Measurements from ENCODE around the gene TIMM8A.

Gene TIMM8A, protein sequence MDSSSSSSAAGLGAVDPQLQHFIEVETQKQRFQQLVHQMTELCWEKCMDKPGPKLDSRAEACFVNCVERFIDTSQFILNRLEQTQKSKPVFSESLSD

DNA sequence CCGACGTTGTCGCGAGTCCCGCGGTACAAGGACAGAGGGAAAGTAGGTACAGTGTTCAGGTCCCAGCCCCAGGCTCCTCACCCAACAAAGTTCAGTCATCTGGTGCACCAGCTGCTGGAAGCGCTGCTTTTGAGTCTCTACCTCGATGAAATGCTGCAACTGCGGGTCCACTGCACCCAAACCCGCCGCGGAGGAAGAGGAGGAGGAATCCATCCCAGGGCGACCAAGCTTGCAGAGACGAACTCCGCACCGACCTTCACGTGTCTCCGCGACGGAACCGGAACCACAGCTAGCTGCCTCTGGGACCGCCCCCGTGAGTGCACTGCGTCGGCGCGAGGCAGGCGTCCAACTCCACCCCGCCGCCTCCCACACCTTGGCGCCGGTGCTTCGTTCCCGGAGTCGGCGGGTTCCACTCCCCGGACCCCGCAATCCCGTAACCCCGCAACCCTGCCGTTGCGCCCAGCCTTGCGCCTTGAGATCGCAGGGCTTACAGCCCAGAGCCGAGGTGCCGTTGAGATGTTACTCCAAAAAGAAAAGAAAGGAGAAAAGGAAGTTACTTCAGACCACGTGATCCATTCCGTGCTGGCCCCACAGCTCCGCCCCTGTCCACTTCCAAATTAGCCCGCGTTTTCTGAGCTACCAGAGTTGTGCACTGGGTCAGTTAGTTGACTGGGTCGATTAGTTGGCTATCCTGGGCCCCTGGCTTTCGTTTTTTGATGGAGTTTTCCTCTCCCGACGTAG, at the start of gene TIMM8A:
TIMM8A (minus strand) TSS at position 291 of the 741 bp plus-strand sequence; CDS start at position 213, 78 bp downstream.
- DNase-seq (ENCODE audit: low read depth) = peak; percentile 70

DNA sequence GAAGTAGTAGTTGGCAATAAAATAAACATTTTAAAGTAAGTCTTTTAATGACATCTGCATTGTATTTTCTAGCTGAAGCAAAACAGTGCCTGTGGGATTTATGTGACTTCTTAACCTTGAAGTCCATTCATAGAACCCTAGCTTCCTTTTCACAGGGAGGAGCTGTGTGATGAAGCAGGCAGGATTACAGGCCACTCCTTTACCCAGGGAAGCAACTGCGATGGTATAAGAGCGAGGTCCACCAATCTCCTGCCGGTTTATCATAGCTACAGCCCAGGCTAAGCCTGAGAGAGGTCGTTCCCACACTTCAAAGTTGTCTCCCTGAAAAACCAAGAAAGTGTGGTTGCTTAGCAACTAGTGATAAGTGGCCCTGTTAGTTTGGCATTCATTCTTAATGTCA, 49.2 kb upstream of the TIMM8A start:
- DNase-seq (ENCODE audit: low read depth) = no peak

DNA sequence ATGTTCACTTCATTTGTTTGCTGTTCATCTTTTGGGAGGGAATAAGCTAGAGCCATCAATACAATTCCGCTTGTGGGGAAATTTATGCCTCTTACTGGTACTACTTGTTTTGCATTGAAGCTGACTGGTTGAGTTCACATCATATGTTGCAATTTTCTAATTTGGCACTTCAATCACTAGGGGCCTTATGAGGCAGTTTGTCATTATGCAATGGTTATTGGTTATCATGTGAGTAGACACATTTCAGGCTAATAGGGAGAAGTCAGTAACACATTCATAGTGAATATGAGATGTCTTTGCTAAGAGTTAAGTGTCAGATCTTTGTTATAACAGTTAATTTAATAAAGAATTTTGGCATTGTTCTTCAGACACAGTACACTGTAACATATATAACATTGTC, 47.2 kb upstream of the TIMM8A start:
- no peak for DNase-seq (ENCODE audit: low read depth)

DNA sequence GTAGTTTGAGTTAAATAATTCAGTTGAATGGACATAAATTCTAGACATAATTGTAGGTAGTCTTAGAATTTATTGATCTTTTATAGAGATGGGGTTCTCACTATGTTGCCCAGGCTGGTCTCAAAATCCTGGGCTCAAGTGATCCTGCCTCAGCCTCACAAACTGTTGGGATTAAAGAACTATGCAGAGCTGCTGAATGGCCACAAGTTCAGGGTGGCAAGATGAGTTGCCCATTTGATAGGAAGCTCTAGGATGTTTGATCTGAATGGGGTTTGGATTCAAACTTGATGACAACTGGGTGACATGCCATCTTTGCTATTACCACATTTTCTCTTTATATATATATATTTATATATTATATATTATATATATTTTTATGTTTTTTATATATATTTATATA, 45.8 kb upstream of the TIMM8A start:
- DNase-seq (ENCODE audit: low read depth) = no peak

DNA sequence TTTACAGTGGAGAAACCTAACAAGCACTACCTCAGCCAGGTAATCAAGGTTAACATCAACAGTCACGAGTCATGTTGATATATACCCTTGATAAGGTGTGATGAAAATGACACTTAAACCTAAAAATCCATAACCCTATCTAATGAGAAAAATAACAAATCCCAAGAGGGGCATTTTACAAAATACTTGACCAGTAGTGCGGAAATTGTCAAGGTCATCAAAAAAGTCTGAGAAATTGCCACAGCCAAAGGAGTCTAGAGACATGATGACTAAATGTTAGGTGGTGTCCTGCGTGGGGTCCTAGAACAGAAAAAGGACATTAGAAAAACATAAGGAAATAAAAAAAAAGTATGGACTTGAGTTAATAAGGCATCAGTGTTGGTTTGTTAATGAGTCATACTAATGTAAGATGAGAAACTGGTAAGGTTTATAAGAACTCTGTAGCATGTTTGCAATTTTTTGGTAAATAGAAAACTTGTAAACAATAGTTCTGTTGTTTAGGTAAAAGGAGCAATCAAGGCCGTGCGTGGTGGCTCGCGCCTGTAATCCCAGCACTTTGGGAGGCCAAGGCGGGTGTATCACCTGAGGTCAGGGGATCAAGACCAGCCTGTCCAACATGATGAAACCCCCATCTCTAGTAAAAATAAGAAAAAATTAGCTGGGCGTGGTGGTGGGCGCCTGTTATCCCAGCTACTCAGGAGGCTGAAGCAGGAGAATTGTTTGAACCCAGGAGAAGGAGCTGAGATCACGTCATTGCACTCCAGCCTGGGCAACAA, 45.2 kb upstream of the TIMM8A start:
- DNase-seq (ENCODE audit: low read depth) = no peak

DNA sequence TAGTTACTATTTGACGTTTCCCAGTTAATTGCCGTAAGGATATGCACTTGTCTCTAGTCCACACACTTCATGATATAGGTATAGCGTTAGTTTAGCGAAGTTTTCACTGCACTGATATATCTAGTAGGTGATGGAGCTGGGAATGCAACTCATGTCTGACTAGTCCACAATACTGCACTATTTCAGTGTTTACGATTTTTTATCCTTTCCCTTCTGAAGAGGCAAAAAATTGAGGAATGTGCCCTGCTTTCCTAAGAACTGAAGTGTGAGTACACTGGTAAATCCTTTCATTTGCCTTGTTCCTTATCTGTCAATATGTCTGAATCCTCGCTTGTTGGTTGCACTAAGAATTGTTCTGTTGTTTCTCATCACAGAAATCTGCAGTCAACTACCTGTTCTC, 43.3 kb upstream of the TIMM8A start:
- no peak for DNase-seq (ENCODE audit: low read depth)

DNA sequence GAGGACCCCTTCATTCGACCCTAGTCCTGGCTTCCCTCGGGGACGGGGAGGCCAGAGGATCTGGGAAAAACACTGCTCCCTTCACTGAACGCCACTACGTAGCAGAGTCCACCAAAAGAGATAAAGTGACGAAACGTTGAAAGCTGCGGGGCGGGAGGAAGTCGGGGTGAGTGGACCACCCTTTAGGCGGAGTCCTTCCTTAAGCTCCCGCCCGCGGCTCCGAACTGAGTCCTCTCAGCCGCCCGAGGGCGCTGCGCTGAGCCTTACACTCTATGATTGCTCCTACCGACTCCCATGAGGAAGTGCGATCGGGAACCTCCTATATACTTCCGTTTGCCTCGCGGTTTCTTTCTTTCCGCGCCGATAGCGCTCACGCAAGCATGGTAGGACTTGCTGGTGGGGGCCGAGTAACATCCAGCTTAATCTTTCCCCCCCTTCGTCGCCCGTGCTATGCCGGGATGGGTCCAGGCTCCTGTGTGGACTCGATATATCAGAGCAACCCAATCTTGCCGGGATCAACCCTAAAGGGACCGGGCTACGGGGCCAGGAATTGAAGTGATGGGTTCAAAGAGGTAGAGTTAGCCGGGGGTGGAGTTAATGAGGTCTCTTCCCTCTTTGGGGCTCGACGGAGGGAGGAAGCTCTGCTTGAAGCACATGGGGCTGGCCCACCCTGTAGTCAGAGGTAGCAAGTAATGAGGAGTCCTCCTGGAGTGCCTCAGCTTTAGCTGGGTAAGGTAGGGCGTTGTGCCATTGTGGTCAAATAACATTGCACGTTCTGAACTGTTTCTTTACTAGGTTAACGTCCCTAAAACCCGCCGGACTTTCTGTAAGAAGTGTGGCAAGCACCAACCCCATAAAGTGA, 42.4 kb upstream of the TIMM8A start, which contains the start of gene RPL36A:
RPL36A (plus strand) TSS at position 348 of the 862 bp plus-strand sequence; CDS start at position 381, 33 bp downstream.
- peak; percentile 73 for DNase-seq (ENCODE audit: low read depth)

DNA sequence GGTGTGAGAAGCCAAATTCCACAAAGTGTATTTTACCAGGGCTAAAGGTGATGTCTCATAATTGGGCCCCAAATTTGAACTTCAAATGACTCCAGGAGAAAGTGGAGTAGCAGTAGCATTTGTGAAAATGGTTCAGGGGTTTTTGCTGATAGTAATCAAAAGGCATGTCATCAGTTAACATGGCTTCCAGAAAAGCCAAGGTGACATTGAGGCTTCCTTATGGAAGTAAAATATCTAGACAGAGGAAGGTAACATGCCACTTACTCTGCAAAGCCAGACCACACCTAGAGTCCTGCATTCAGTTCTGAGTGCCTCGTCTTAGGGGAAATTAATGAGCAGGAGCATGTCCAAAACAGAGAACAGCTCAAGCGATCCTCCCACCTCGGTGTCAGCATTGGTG, 40.1 kb upstream of the TIMM8A start:
- DNase-seq (ENCODE audit: low read depth) = no peak

DNA sequence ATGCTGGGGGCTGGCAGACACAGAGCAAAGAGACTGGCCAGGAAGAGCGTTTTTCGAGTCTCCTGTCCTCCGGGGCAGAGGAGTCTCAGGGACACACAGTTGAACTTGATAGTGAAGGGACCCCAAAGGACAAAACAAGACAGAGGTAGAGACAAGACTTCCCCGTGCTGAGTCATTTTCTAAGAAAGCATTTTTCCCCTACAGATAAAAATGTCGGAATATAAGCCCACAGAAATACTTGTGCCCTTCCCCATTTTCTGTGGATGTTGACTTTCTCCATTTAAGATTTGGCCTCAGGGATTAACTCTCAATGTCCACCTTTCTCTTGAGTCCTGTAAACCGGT, 38.0 kb upstream of the TIMM8A start:
- no peak for DNase-seq (ENCODE audit: low read depth)

DNA sequence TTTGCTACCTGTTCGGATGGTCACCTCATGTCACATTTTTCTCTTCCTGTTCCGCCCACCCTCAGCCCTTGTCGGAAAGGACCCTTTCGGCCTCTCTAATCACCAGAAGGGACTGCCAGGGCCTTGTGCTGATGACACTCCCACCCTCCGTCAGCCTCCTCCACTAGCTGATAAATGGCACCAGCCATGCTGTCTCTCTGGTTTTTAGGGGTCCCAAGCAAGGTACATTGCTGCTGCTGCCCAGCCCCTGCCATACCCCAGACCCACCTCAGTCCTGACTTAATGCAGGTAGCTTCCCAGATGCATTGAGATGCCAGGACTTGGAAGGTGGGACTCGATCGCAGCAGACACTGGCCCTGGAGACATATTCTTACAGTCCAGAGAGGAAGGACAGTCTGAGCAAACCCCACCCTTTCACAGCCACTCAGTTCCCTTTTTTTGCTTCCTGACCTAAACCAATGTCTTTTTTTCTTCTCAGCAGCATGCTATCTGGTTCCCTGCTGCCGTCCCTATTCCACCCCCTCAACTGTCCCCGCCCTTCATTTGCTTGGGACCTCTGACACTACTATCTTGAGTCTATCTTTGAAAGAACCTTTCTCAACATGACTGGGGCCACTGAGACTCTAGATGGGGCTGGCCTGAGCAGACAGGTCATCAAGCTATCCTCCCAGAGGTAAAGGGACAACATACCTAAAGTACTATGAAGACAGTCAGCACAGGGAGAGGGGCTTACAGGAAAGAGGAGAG, 37.4 kb upstream of the TIMM8A start, which contains the start of gene BTK:
BTK (minus strand) TSS at position 397 of the 747 bp plus-strand sequence. CDS start 10,907 bp downstream, outside the sequence.
- DNase-seq (ENCODE audit: low read depth) = no peak

DNA sequence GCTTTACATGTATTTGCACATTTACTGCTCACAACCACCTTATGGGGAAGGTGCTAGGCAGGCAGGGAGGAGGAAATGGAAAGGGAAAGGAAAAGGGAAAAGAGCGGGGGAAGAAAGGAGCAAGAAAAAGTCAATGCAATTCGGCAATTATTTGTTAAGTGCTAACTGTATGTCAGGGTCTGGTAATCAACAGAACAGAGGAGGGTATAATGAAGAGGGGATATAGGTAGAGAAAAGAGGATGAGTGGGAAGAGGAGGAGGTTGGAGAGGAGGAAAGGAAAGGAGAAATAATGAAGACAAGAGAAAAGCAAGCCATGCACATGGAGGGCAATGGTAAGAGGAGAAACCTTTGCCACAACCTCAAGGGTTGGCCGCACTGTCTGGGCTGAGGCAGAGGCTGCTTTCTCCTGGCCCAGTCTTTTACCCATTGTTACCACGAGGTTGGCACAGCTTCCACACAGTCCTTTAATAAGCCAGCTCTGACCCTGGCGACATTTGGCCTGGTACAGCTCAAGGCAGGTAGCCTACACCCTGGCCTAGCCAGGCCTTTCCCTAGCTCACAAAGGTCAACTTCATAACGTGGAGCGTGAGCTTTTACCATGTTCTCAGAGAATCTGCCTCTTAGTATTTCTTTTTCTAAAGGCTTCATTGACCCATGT, 36.6 kb upstream of the TIMM8A start:
- DNase-seq (ENCODE audit: low read depth) = no peak

DNA sequence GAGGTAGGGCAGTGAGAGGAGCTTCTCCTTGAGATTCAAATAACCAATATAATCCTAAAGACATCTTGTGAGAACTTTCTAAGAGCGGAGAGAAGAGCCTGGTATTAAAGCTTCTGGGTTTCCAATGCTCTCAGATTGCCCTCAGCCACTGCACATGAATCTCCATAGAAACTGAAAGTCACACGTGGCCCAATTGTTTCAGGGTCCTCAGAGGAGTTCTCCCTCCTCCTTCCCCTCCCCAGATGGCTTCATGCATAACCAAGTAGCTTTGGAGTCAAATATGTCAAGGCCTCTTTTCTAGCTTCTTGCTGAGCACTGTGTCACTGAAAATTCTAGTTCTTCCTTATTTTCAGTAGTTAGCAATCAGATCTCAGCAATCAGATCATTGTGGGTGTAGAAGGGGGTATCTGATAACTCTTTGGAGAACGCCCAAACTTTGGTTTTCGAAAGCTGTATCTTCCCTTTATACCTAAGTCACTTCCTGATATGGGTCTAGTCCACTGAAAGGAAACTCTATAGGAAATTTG, 35.2 kb upstream of the TIMM8A start:
- no peak for DNase-seq (ENCODE audit: low read depth)

DNA sequence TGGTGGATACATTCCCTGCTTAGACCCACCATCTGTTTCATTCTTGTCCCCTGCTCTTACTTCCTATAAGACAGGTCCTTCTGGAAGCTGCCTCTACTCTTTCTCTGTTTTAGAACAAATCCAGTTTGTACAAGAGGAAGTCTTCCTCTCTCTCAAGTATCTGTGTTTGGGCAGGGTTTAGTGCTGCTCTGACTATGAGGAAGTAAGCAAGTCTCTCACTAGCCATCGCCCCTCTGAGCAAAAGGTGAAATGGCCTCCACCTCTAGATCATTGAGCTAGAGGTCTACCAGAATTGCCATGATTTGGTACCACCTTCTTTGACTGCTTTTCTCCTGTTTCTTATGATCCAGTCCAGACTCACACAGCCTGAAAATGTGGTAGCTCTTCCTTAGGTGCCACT, 29.0 kb upstream of the TIMM8A start:
- no peak for DNase-seq (ENCODE audit: low read depth)

DNA sequence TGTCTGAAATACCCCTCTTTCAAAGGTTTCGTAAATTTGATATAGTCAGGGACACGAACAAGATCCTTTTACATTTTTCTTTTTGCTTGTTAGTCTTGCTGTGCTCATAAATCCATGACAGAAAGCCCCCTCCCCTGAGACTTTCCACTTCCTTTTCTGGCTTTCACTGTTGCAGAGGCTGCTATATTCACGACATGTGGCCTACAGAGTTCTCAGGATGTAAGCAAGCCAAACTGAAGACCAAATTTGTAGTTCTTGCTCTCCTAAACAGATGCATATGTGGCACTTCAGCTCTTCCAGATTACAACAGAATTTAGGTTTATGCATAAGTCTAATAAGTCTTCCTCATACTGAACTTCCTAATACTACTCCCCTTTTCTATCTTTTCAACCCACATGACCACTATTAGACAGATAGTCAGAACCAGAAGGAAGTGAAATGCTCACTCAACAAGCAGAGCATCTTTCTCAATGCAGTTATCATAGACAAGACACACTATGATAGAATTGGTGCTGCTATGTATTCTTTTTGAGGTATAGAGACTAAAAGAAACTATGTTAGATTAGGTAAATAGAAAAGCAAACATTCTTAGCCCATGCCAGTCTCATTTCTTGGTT, 22.5 kb upstream of the TIMM8A start:
- no peak for DNase-seq (ENCODE audit: low read depth)

DNA sequence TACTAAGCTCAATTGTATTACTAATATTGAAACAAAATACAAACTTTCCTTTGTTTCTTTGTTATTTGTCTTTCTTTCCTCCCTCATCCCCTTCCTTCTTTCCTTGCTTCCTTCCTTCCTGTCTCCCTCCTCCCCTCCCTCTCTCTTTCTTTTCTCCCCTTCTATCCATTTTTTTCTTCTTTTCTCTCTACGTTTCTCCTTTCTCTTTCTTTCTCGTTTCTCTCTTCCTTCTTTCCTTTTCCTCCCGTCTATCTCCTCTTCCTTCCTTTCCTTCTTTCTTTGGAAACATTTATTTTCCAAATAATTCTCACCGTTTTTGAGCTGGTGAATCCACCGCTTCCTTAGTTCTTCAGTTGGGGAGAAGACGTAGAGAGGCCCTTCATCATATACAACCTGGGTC, 21.1 kb upstream of the TIMM8A start:
- no peak for DNase-seq (ENCODE audit: low read depth)

DNA sequence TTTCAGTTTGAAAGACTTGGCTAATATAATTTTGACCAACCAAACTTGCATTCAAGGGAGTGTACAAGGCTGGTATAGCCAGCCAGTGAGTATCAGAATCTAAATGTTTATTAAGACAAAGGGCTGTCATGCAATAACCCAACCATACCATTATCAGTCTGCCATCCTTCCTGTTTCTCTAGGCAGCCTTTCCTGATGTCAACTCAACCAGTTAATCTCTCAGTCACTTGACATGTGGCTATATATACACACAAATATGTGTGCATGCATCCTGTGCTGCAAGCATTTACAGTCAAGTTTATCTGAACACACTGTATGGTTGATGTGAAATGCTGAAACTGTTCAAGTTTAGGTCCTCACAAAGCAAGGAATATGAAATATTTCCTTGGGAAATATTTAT, 20.3 kb upstream of the TIMM8A start:
- no peak for DNase-seq (ENCODE audit: low read depth)

DNA sequence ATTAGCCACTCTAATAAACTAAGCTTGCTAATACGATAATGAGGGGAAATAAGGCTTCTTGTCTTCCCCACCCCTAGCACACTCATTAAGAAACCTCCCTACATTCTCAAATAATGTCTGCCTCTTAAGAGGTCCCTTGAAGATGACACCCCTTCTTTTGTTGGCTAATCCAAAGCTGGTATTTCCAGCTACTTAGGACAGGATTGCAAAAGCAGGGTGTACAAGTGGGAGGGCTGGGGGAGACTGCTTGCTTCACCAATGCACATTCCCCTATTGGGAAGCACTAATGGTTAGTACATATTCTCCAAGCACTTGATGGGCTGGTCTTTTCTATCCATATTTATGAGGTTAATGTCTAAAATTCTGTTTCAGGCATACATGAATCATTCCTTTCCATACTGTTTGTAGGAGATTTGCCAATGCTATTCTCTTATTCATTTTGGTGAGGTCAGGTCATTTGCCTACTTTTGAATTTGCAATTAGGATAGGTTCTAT, 16.8 kb upstream of the TIMM8A start:
- no peak for DNase-seq (ENCODE audit: low read depth)

DNA sequence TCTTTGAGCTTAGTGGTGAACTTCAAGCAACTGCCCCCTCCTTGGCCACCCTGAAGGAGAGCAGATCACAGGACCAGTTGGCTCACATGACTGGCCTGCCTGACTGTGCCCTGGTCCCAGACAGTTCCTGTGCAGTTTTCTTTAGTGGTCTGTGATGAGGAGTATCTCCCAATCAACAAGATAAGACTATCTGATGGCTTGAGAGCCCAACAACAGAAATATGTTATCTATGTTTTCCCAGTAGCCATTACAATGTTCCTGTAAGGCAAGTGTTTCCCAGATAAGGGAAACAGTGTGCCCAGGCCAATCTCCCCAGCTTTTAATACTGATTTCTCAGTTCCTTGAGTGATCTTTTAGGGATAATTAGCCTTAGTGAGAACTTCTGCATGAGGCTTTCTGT, 14.2 kb upstream of the TIMM8A start:
- DNase-seq (ENCODE audit: low read depth) = no peak

DNA sequence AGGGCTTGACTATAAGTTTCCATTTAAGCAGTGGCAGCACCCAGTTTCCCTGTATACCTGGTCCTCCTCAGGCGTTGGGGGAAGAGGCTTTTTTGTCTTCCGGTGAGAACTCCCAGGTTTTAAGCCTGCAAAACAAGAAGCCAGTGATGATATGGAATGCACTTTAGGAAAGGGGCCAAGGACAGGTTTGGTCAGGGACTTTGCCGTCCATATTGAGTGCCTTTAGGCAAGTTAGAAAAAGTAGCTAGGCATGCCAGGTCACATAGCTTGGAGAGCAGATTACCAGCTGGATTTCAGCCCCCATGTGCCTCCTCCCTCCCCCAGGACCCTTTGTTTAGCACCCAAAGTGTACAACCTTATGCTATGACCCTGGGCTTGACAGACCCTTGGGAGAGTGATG, 13.6 kb upstream of the TIMM8A start:
- no peak for DNase-seq (ENCODE audit: low read depth)

DNA sequence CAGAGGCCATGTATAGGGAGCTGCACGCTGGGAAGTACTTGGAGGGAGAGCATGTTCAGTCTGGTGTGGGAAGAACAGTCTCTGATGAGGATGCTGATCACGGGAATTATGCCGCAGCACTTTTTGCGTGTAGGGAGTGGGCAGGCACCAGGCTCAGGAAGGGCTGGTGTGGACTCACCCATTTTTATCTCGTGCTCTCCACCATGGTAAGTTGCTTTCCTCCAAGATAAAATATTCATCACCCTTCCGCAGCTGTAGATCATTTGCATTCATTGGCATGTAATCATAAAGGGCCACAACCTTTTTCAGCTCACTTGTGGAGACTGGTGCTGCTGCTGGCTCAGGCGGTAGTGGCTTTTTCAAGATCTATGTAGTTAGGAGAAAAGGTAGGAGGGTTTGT, 11.8 kb upstream of the TIMM8A start:
- DNase-seq (ENCODE audit: low read depth) = no peak

All from activated T-cell treated with anti-CD3 and anti-CD28 coated beads for 24 hours (primary cell).